Dermis microvascular lymphatic vessel endothelial cell (primary cell): Measurements from ENCODE around the gene FEM1B. TPM values are rescaled to one million over a fixed set of nuclear protein-coding genes. Genes with fewer than 3 reads are reported as not detected.

ENCODE experiments used
- total RNA-seq: library from RNA; depleted of rRNA; stranded (reverse); fragments of >200 nt; gene quantifications from 2 replicates; pipeline ENCODE4 v1.2.1, GENCODE V29; 2014

FEM1B gene
- total RNA-seq, 1 donor from 2014 or later, result 35.2 TPM

Other genes starting within 250 kb of the FEM1B start
- gene PIAS1, start 223.4 kb upstream of the FEM1B start, total RNA-seq, result 8.1 and 13.8 TPM in 2 replicates
- 1.3 and 1.4 TPM in 2 replicates for gene CALML4, start 72.4 kb upstream of the FEM1B start, total RNA-seq
- gene CLN6, start 48.0 kb upstream of the FEM1B start, total RNA-seq, result 9.8 and 13.4 TPM in 2 replicates
- gene ITGA11, start 154.4 kb downstream of the FEM1B start, total RNA-seq, result 6.0 and 51.3 TPM in 2 replicates